ENCODE measurements around the gene PTPRD. TPM values are rescaled to one million over a fixed set of nuclear protein-coding genes. Genes with fewer than 3 reads are reported as not detected.

Gene PTPRD
- polyA plus RNA-seq, 4 donors = 99.8 to 230 (median 118) TPM

GRCh38 chr9:8362250-8362649, 2250.6 kb downstream of the PTPRD start:
- no peak for DNase-seq (ENCODE audit: low read depth in 4 of 4, low spot score in 3 of 4)

GRCh38 chr9:8361364-8361763, 2251.4 kb downstream of the PTPRD start:
- no peak for DNase-seq (ENCODE audit: low read depth in 4 of 4, low spot score in 3 of 4)

- no peak for DNase-seq (ENCODE audit: low read depth in 4 of 4, low spot score in 3 of 4)
Observed at GRCh38 chr9:8356406-8356805, 2256.4 kb downstream of the PTPRD start.

- no peak for DNase-seq (ENCODE audit: low read depth in 4 of 4, low spot score in 3 of 4)
Observed at GRCh38 chr9:8351436-8351835, 2261.4 kb downstream of the PTPRD start.

- no peak for DNase-seq (ENCODE audit: low read depth in 4 of 4, low spot score in 3 of 4)
Observed at GRCh38 chr9:8349901-8350300, 2262.9 kb downstream of the PTPRD start.

GRCh38 chr9:8349376-8349775, 2263.4 kb downstream of the PTPRD start:
- DNase-seq (ENCODE audit: low read depth in 4 of 4, low spot score in 3 of 4) = no peak

GRCh38 chr9:8348756-8349155, 2264.0 kb downstream of the PTPRD start:
- no peak for DNase-seq (ENCODE audit: low read depth in 4 of 4, low spot score in 3 of 4)

GRCh38 chr9:8346296-8346695, 2266.5 kb downstream of the PTPRD start:
- DNase-seq (ENCODE audit: low read depth in 4 of 4, low spot score in 3 of 4) = no peak

GRCh38 chr9:8338767-8339510, 2273.9 kb downstream of the PTPRD start:
- DNase-seq (ENCODE audit: low read depth in 4 of 4, low spot score in 3 of 4) = no peak

- peak in 3 of 4 donors; percentile 10 to 33 (median 26) for DNase-seq (ENCODE audit: low read depth in 4 of 4, low spot score in 3 of 4)
Observed at GRCh38 chr9:8337834-8338766, 2274.7 kb downstream of the PTPRD start.

GRCh38 chr9:8332871-8333270, 2279.9 kb downstream of the PTPRD start:
- DNase-seq (ENCODE audit: low read depth in 4 of 4, low spot score in 3 of 4) = no peak

GRCh38 chr9:8332331-8332650, 2280.5 kb downstream of the PTPRD start:
- DNase-seq (ENCODE audit: low read depth in 4 of 4, low spot score in 3 of 4) = no peak

GRCh38 chr9:8331507-8332330, 2281.1 kb downstream of the PTPRD start:
- DNase-seq (ENCODE audit: low read depth in 4 of 4, low spot score in 3 of 4) = no peak

- no peak for DNase-seq (ENCODE audit: low read depth in 4 of 4, low spot score in 3 of 4)
Observed at GRCh38 chr9:8329561-8330283, 2283.1 kb downstream of the PTPRD start.

- DNase-seq (ENCODE audit: low read depth in 4 of 4, low spot score in 3 of 4) = no peak
Observed at GRCh38 chr9:8315211-8315610, 2297.6 kb downstream of the PTPRD start.

- DNase-seq (ENCODE audit: low read depth in 4 of 4, low spot score in 3 of 4) = no peak
Observed at GRCh38 chr9:8309258-8309657, 2303.5 kb downstream of the PTPRD start.

- DNase-seq (ENCODE audit: low read depth in 4 of 4, low spot score in 3 of 4) = no peak
Observed at GRCh38 chr9:8304720-8305119, 2308.1 kb downstream of the PTPRD start.

GRCh38 chr9:8301296-8301695, 2311.5 kb downstream of the PTPRD start:
- DNase-seq (ENCODE audit: low read depth in 4 of 4, low spot score in 3 of 4) = no peak

- DNase-seq (ENCODE audit: low read depth in 4 of 4, low spot score in 3 of 4) = no peak
Observed at GRCh38 chr9:8297047-8297446, 2315.8 kb downstream of the PTPRD start.

- no peak for DNase-seq (ENCODE audit: low read depth in 4 of 4, low spot score in 3 of 4)
Observed at GRCh38 chr9:8292657-8293056, 2320.1 kb downstream of the PTPRD start.

All from left renal pelvis (tissue), 4 donors.